K562 (cell line): ENCODE measurements around the gene KCNK3. TPM values are rescaled to one million over a fixed set of nuclear protein-coding genes. Genes with fewer than 3 reads are reported as not detected.

ENCODE experiments used
- ATAC-seq: fragments of 200-7000 bp; cut with Tn5 transposase; 3 replicates; pipeline ENCODE4 v1.9.1; 2020; ENCODE audit warnings: moderate library complexity
- BruUV-seq: library from RNA; stranded (reverse); fragments of 400-500 nt; replicated peaks from 2 replicates; lab custom pipeline; 2021; lab: Mats Ljungman, UMichigan
- CTCF ChIA-PET: fragments of 300-600 bp; formaldehyde crosslinking; extraction: SDS; loops from one replicate; lab custom pipeline; 2021; ENCODE audit warnings: low intra/inter-chr PET ratio; lab: Yijun Ruan, JAX
- POLR2A ChIA-PET: fragments of 300-600, 350-650 bp; sonication (Branson Sonifier 250); formaldehyde crosslinking; extraction: SDS; loops from one replicate; lab custom pipeline; 2021; ENCODE audit warnings: antibody characterized with exemption, inconsistent platforms; lab: Yijun Ruan, JAX
- DNase-seq, 4 experiments: peaks; one replicate each; pipeline versions ENCODE4 v3.0.0 to v3.0.0-alpha.2; 2011 to 2018; ENCODE audit warnings: low spot score in 3 of 4, mixed read lengths in 3 of 4; ENCODE audit errors: extremely low read depth in 1 of 4
- FAIRE-seq: peaks from 2 replicates; lab custom pipeline; 2011; peaks lifted over from hg19 to GRCh38; lab: Jason Lieb, UNC
- H2AFZ ChIP-seq: 2 replicates; pipeline ENCODE4 v1.6.0; 2011; ENCODE audit warnings: low read depth, low read length, control low read depth, inconsistent platforms
- H3K27ac ChIP-seq: fragments of 200-600 bp; 3 replicates; pipeline ENCODE4 v1.8.0; 2011; ENCODE audit warnings: low read depth, mild to moderate bottlenecking, control low read depth, inconsistent platforms, low read length, moderate library complexity, mixed read lengths; ENCODE audit errors: extremely low read depth
- H3K27me3 ChIP-seq, 2 experiments: fragments of 300-600 bp in 1 of 2; 2 replicates in 1 of 2; 3 replicates in 1 of 2; pipeline versions ENCODE4 v1.6.0 to v1.8.0; 2011; ENCODE audit warnings: inconsistent platforms in 2 of 2, low read length in 2 of 2, mild to moderate bottlenecking in 1 of 2, mixed read lengths in 1 of 2, moderate library complexity in 1 of 2; ENCODE audit not compliant: control insufficient read depth in 2 of 2, insufficient read depth in 2 of 2
- H3K36me3 ChIP-seq: fragments of 300-600 bp; 3 replicates; pipeline ENCODE4 v1.8.0; 2011; ENCODE audit warnings: mild to moderate bottlenecking, low read length, inconsistent platforms; ENCODE audit not compliant: control insufficient read depth, insufficient read depth
- H3K4me1 ChIP-seq, 2 experiments: fragments of 200-600 bp in 1 of 2; replicated peaks in 1 of 2; 2 replicates in 1 of 2; 3 replicates in 1 of 2; pipeline versions ENCODE4 v1.5.1 to v1.8.0; 2011; ENCODE audit warnings: inconsistent platforms in 2 of 2, low read length in 2 of 2, mild to moderate bottlenecking in 1 of 2, mixed read lengths in 1 of 2, moderate library complexity in 1 of 2; ENCODE audit not compliant: control insufficient read depth in 2 of 2, insufficient read depth in 2 of 2
- H3K4me2 ChIP-seq: 2 replicates; pipeline ENCODE4 v1.6.1; 2011; ENCODE audit warnings: low read length, control low read depth, inconsistent platforms, mixed read lengths; ENCODE audit not compliant: insufficient read depth
- H3K4me3 ChIP-seq: fragments of 200-600 bp; sonication (generic), shearing (Covaris generic); 2 replicates; pipeline ENCODE4 v1.5.1; 2016; ENCODE audit warnings: control low read depth, inconsistent platforms
- H3K79me2 ChIP-seq: fragments of 200-600 bp; 3 replicates; pipeline ENCODE4 v1.8.0; 2011; ENCODE audit warnings: low read length, inconsistent platforms; ENCODE audit not compliant: control insufficient read depth, insufficient read depth
- H3K9ac ChIP-seq, 2 experiments: 2 replicates each; pipeline versions ENCODE4 v1.6.0 to v1.6.1; 2011; ENCODE audit warnings: low read depth in 2 of 2, low read length in 2 of 2, control low read depth in 1 of 2, inconsistent platforms in 1 of 2, mild to moderate bottlenecking in 1 of 2, mixed read lengths in 1 of 2; ENCODE audit not compliant: insufficient read depth in 1 of 2
- H3K9me1 ChIP-seq: one replicate; pipeline ENCODE4 v1.6.0; 2011; ENCODE audit warnings: inconsistent platforms, mild to moderate bottlenecking, low read length, moderate library complexity; ENCODE audit not compliant: control insufficient read depth, insufficient read depth
- H3K9me3 ChIP-seq: replicated peaks from 2 replicates; pipeline ENCODE4 v1.5.1; 2011; ENCODE audit warnings: low read depth, low read length, inconsistent platforms; ENCODE audit not compliant: control insufficient read depth, insufficient read depth
- H4K20me1 ChIP-seq: replicated peaks from 2 replicates; pipeline ENCODE4 v1.6.1; 2011; ENCODE audit warnings: low read length, inconsistent platforms, mixed read lengths; ENCODE audit not compliant: control insufficient read depth, insufficient read depth
- E2F3 ChIP-seq: fragments of 250-450 bp; sonication (Bioruptor Pico); IDR thresholded peaks from 2 replicates; pipeline ENCODE4 v1.4.0; 2020; ENCODE audit warnings: mild to moderate bottlenecking
- KAT2B ChIP-seq: IDR thresholded peaks from one replicate; pipeline ENCODE4 v1.6.1; 2012; ENCODE audit warnings: low read depth, mild to moderate bottlenecking, control low read depth, inconsistent platforms, low read length, moderate library complexity
- NFXL1 ChIP-seq: fragments of 450-650 bp; formaldehyde crosslinking; IDR thresholded peaks from 2 replicates; pipeline ENCODE4 v1.4.0; 2021; ENCODE audit warnings: mild to moderate bottlenecking
- RERE ChIP-seq: sonication (generic); formaldehyde crosslinking; IDR thresholded peaks from 2 replicates; pipeline ENCODE4 v1.8.0; 2023; ENCODE audit warnings: missing genetic modification reagents, mild to moderate bottlenecking, borderline replicate concordance
- SMARCA5 ChIP-seq: fragments of 450-650 bp; IDR thresholded peaks from 2 replicates; pipeline ENCODE4 v1.6.1; 2016
- SPI1 ChIP-seq: IDR thresholded peaks from 2 replicates; pipeline ENCODE4 v1.6.1; 2011; ENCODE audit warnings: low read depth, low read length, control low read depth, borderline replicate concordance
- ZBTB34 ChIP-seq: fragments of 250-450 bp; sonication (Bioruptor Pico); IDR thresholded peaks from 2 replicates; pipeline ENCODE4 v1.8.0; 2021; ENCODE audit warnings: mild to moderate bottlenecking, moderate library complexity
- ZNF224 ChIP-seq: sonication (generic); formaldehyde crosslinking; IDR thresholded peaks from 2 replicates; pipeline ENCODE4 v1.8.0; 2022; ENCODE audit warnings: mild to moderate bottlenecking, missing genetic modification reagents
- ZNF589 ChIP-seq: fragments of 200-800 bp; sonication (Bioruptor generic); IDR thresholded peaks from 2 replicates; pipeline ENCODE4 v1.6.1; 2016; ENCODE audit warnings: low read depth, missing genetic modification characterization, missing compliant biosample characterization
- WGBS: fragments of 100-300 bp; shearing (Covaris generic); methylation state at CpG from one replicate; pipeline ENCODE4 v1.1.6; 2016; ENCODE audit warnings: low coverage, mixed read lengths; ENCODE audit not compliant: insufficient coverage; ENCODE audit errors: missing lambda C conversion rate; 5-methylcytosine and 5-hydroxymethylcytosine counted together
- in situ Hi-C: fragments of 300-500 bp; cut with MboI; formaldehyde crosslinking; loops from 4 replicates; pipeline ENCODE4 v1.15.0; 2018; ENCODE audit warnings: inconsistent platforms, mixed read lengths
- intact Hi-C: fragments of 100-400 bp; cut with micrococcal nuclease; formaldehyde crosslinking; loops from 2 replicates; pipeline ENCODE4 v1.14.2; 2022
- polyA plus RNA-seq, 8 experiments: library from polyadenylated mRNA; depleted of rRNA in 4 of 8; stranded (reverse) in 5 of 8; unstranded in 3 of 8; fragments of >200 nt; fragmentation: Nextera tagmentation in 2 of 8; fragmentation: Illumina TruSeq in 1 of 8; extraction: Ambion mirVana in 2 of 8; extraction: Trizol in 1 of 8; gene quantifications; 2 replicates each; pipeline versions ENCODE4 v1.2.1 to v1.2.3, GENCODE V29; 2011 to 2014; ENCODE audit warnings: inconsistent platforms in 1 of 8, missing spikeins in 1 of 8
- total RNA-seq, 7 experiments: library from RNA; depleted of rRNA in 6 of 7; stranded (reverse); fragments of >200 nt in 6 of 7; fragmentation: Illumina TruSeq in 2 of 7; extraction: Trizol in 2 of 7; gene quantifications; 2 replicates each; pipeline versions ENCODE4 v1.2.1 to v1.2.3, GENCODE V29; 2011 to 2021; ENCODE audit warnings: low replicate concordance in 1 of 7

Gene KCNK3
- total and polyA plus RNA-seq, 9 of the 15 experiments (the other 6 are each of a cell fraction or from before 2014, with no cell fraction given), result 0.01 to 0.20 (median 0.07) TPM; not detected in 5

GRCh38 chr2:26649322-26649721 is 43.2 kb upstream of the KCNK3 start:
- POLR2A ChIA-PET, result interaction anchor here (1.1 kb wide), 1 partner anchor 15 kb away, joined by 3 read pairs; no protein-coding TSS in a partner anchor
- no TSS peak for BruUV-seq
- no peaks in the 10 kb centered on the region for H3K79me2 ChIP-seq
- H3K4me2 ChIP-seq, result no peak overlapping the region
- in situ Hi-C loops, result no loop called here
- no peak for DNase-seq
- no peaks in the 10 kb centered on the region for H3K9me1 ChIP-seq
- H3K36me3 ChIP-seq, result no peaks in the 10 kb centered on the region
- no peak overlapping the region for H3K27ac ChIP-seq
- CTCF ChIA-PET, result no interaction called here
- H3K4me3 ChIP-seq, result no peak overlapping the region
- H3K9me3 ChIP-seq, result 0 out of 2 replicates have a peak, but pooled peaks cover 2% of the 10 kb centered on the region
- 0 out of 5 replicates have a peak, but pooled peaks cover 0 to 3% of the 10 kb centered on the region in 2 experiments for H3K4me1 ChIP-seq
- H2AFZ ChIP-seq, result no peak overlapping the region
- intact Hi-C loops, result no loop called here
- 0% methylated on average over 7 of the region's 7 CpGs for WGBS
- H3K27me3 ChIP-seq, result peaks cover 32 to 81% of the 10 kb centered on the region in 2 experiments
- no peak overlapping the region for H3K9ac ChIP-seq
- no peaks in the 10 kb centered on the region for H4K20me1 ChIP-seq
- no peak for ATAC-seq
- FAIRE-seq, result no peak
- TF ChIP-seq KAT2B, result no peak
- no peak for TF ChIP-seq E2F3 (CRISPR knock-in tag)
- no peak for TF ChIP-seq ZBTB34 (CRISPR knock-in tag)
- no peak for TF ChIP-seq SPI1
- no peak for TF ChIP-seq ZNF589
- no peak for TF ChIP-seq ZNF224
- no peak for TF ChIP-seq SMARCA5
- no peak for TF ChIP-seq NFXL1 (CRISPR knock-in tag)
- TF ChIP-seq RERE (CRISPR knock-in tag), result no peak
